ENCODE measurements around the gene POLD3. TPM values are rescaled to one million over a fixed set of nuclear protein-coding genes. Genes with fewer than 3 reads are reported as not detected.

The POLD3 gene
- total RNA-seq, 1 experiment from 2014 or later, result 19.5 TPM

- no peak for DNase-seq (ENCODE audit: unreplicated experiment)
- H3K9me3 Mint-ChIP-seq (ENCODE audit: unreplicated experiment), result no peaks in the 10 kb centered on the region
- no peaks in the 10 kb centered on the region for H3K27me3 Mint-ChIP-seq (ENCODE audit: insufficient read depth, unreplicated experiment)
- no TSS peak for BruUV-seq (replicated peaks)
- H3K27ac Mint-ChIP-seq (ENCODE audit: low read depth, unreplicated experiment), result no peak overlapping the region
- intact Hi-C loops (cut with micrococcal nuclease), result no loop called here
- no peak overlapping the region for H3K4me3 Mint-ChIP-seq (ENCODE audit: unreplicated experiment)
- peaks cover 11% of the 10 kb centered on the region for H3K36me3 Mint-ChIP-seq (ENCODE audit: insufficient read depth, unreplicated experiment)
- H3K4me1 Mint-ChIP-seq (ENCODE audit: insufficient read depth, unreplicated experiment), result no peaks in the 10 kb centered on the region
- ChIA-PET CTCF (interaction anchor here (0.6 to 1.1 kb wide), 3 partner anchors 14 to 154 kb away, joined by 3 to 4 read pairs (median 4); no protein-coding TSS in a partner anchor), POLR2A (interaction anchor here (0.6 kb wide), 1 partner anchor 153 kb away, joined by 3 read pairs; no protein-coding TSS in a partner anchor)
- no peak for TF ChIP-seq CTCF (IDR thresholded peaks at IDR 0.05; ENCODE audit: unreplicated experiment)
These were observed 10.5 kb downstream of the POLD3 start for GRCh38 chr11:74602637-74603556.

- Mint-ChIP-seq H3K4me3 (ENCODE audit: unreplicated experiment) (no peak overlapping the region), H3K27ac (ENCODE audit: low read depth, unreplicated experiment) (no peak overlapping the region), H3K27me3 (ENCODE audit: insufficient read depth, unreplicated experiment) (no peaks in the 10 kb centered on the region), H3K4me1 (ENCODE audit: insufficient read depth, unreplicated experiment) (no peaks in the 10 kb centered on the region), H3K36me3 (ENCODE audit: insufficient read depth, unreplicated experiment) (peaks cover 16% of the 10 kb centered on the region), H3K9me3 (ENCODE audit: unreplicated experiment) (no peaks in the 10 kb centered on the region)
- TF ChIP-seq CTCF (IDR thresholded peaks at IDR 0.05; ENCODE audit: unreplicated experiment), result no peak
- intact Hi-C loops (cut with micrococcal nuclease), result no loop called here
- ChIA-PET CTCF (interaction anchor here (0.6 to 1.5 kb wide), 3 partner anchors 16 to 136 kb away, joined by 3 to 5 read pairs (median 4); no protein-coding TSS in a partner anchor), POLR2A (interaction anchor here (0.6 to 0.8 kb wide), 4 partner anchors 22 to 353 kb away, joined by 3 to 8 read pairs (median 3); no protein-coding TSS in a partner anchor)
- no TSS peak for BruUV-seq (replicated peaks)
- no peak for DNase-seq (ENCODE audit: unreplicated experiment)
These were observed 11.5 kb downstream of the POLD3 start for GRCh38 chr11:74603845-74604244.

- CTCF ChIA-PET, result interaction anchor here (0.5 to 1.5 kb wide), 5 partner anchors 16 to 251 kb away, joined by 3 to 5 read pairs (median 4); no protein-coding TSS in a partner anchor
- peaks cover 20% of the 10 kb centered on the region for H3K36me3 Mint-ChIP-seq (ENCODE audit: insufficient read depth, unreplicated experiment)
- BruUV-seq (replicated peaks), result no TSS peak
These were observed 11.9 kb downstream of the POLD3 start for GRCh38 chr11:74604311-74604710.

More at GRCh38 chr11:74604311-74604710, 11.9 kb downstream of the POLD3 start:
- no peak for TF ChIP-seq CTCF (IDR thresholded peaks at IDR 0.05; ENCODE audit: unreplicated experiment)
- H3K4me1 Mint-ChIP-seq (ENCODE audit: insufficient read depth, unreplicated experiment), result no peaks in the 10 kb centered on the region
- POLR2A ChIA-PET, result interaction anchor here (0.6 to 0.8 kb wide), 3 partner anchors 22 to 353 kb away, joined by 3 to 8 read pairs (median 3); no protein-coding TSS in a partner anchor
- no peaks in the 10 kb centered on the region for H3K27me3 Mint-ChIP-seq (ENCODE audit: insufficient read depth, unreplicated experiment)
- no peak overlapping the region for H3K27ac Mint-ChIP-seq (ENCODE audit: low read depth, unreplicated experiment)
- H3K4me3 Mint-ChIP-seq (ENCODE audit: unreplicated experiment), result no peak overlapping the region
- H3K9me3 Mint-ChIP-seq (ENCODE audit: unreplicated experiment), result no peaks in the 10 kb centered on the region
- intact Hi-C loops (cut with micrococcal nuclease), result no loop called here
- no peak for DNase-seq (ENCODE audit: unreplicated experiment)
